Mesenchymal stem cell (in vitro differentiated cells and primary cell): ENCODE data around the gene GET3. TPM values are rescaled to one million over a fixed set of nuclear protein-coding genes. Genes with fewer than 3 reads are reported as not detected.
"Not testable (repeated sequence)": the region's sequence is repeated elsewhere in the genome, so short reads cannot be mapped to it uniquely, and the experiment has no call there.

Experiments used
- DNase-seq: peaks from one replicate; pipeline ENCODE4 v3.0.0-alpha.2; 2013
- H2AFZ ChIP-seq: one replicate; pipeline ENCODE4 v1.6.1; 2013; ENCODE audit warnings: low read depth, mild to moderate bottlenecking, control low read depth, inconsistent platforms, low read length, moderate library complexity
- H2AK5ac ChIP-seq: 2 replicates; pipeline ENCODE4 v1.6.1; 2013; ENCODE audit warnings: low read length, moderate library complexity, mild to moderate bottlenecking, inconsistent platforms; ENCODE audit not compliant: severe bottlenecking
- H2BK120ac ChIP-seq: one replicate; pipeline ENCODE4 v1.6.1; 2013; ENCODE audit warnings: low read depth, mild to moderate bottlenecking, inconsistent platforms, low read length, moderate library complexity
- H2BK12ac ChIP-seq, 2 experiments: one replicate each; pipeline ENCODE4 v1.6.1; 2013; ENCODE audit warnings: inconsistent platforms in 2 of 2, low read length in 2 of 2, mild to moderate bottlenecking in 2 of 2, moderate library complexity in 2 of 2, control low read depth in 1 of 2
- H2BK15ac ChIP-seq: one replicate; pipeline ENCODE4 v1.6.1; 2013; ENCODE audit warnings: mild to moderate bottlenecking, low read depth, inconsistent platforms; ENCODE audit not compliant: poor library complexity, severe bottlenecking
- H2BK5ac ChIP-seq: 2 replicates; pipeline ENCODE4 v1.6.1; 2013; ENCODE audit warnings: low read depth, mild to moderate bottlenecking, low read length, control low read depth, inconsistent platforms; ENCODE audit not compliant: poor library complexity, severe bottlenecking
- H3K14ac ChIP-seq, 2 experiments: one replicate each; pipeline ENCODE4 v1.6.1; 2013; ENCODE audit warnings: inconsistent platforms in 2 of 2, low read length in 2 of 2, control low read depth in 1 of 2, mild to moderate bottlenecking in 1 of 2, moderate library complexity in 1 of 2
- H3K18ac ChIP-seq, 2 experiments: one replicate each; pipeline ENCODE4 v1.6.1; 2013; ENCODE audit warnings: inconsistent platforms in 2 of 2, low read length in 2 of 2, control low read depth in 1 of 2, low read depth in 1 of 2, mild to moderate bottlenecking in 1 of 2
- H3K23ac ChIP-seq, 2 experiments: one replicate each; pipeline ENCODE4 v1.6.1; 2013; ENCODE audit warnings: inconsistent platforms in 2 of 2, low read length in 2 of 2, mild to moderate bottlenecking in 2 of 2, moderate library complexity in 2 of 2, control low read depth in 1 of 2
- H3K27ac ChIP-seq: 2 replicates; pipeline ENCODE4 v1.5.1; 2013; ENCODE audit warnings: mild to moderate bottlenecking, moderate library complexity, low read length, control low read depth, inconsistent platforms; ENCODE audit not compliant: poor library complexity, severe bottlenecking
- H3K27me3 ChIP-seq, 2 experiments: 2 replicates each; pipeline versions ENCODE4 v1.6.1 to v1.7.0; 2013; ENCODE audit warnings: low read length in 2 of 2, mild to moderate bottlenecking in 2 of 2, moderate library complexity in 2 of 2, control low read depth in 1 of 2, inconsistent platforms in 1 of 2; ENCODE audit not compliant: control insufficient read depth in 1 of 2, insufficient read depth in 1 of 2
- H3K36me3 ChIP-seq, 2 experiments: 2 replicates each; pipeline versions ENCODE4 v1.6.1 to v1.7.0; 2013; ENCODE audit warnings: low read length in 2 of 2, control low read depth in 1 of 2, inconsistent platforms in 1 of 2, low read depth in 1 of 2, mild to moderate bottlenecking in 1 of 2; ENCODE audit not compliant: insufficient read depth in 2 of 2, control insufficient read depth in 1 of 2
- H3K4ac ChIP-seq, 2 experiments: one replicate each; pipeline ENCODE4 v1.6.1; 2013; ENCODE audit warnings: inconsistent platforms in 2 of 2, low read length in 2 of 2, mild to moderate bottlenecking in 2 of 2, moderate library complexity in 2 of 2, control low read depth in 1 of 2, low read depth in 1 of 2
- H3K4me1 ChIP-seq: 2 replicates; pipeline ENCODE4 v1.6.1; 2013; ENCODE audit warnings: low read depth, low read length, control low read depth; ENCODE audit not compliant: control insufficient read depth, insufficient read depth
- H3K4me2 ChIP-seq: 2 replicates; pipeline ENCODE4 v1.6.1; 2013; ENCODE audit warnings: low read length, mild to moderate bottlenecking, inconsistent platforms; ENCODE audit not compliant: poor library complexity, severe bottlenecking
- H3K4me3 ChIP-seq, 2 experiments: 2 replicates each; pipeline versions ENCODE4 v1.5.1 to v1.7.0; 2013; ENCODE audit warnings: low read length in 2 of 2, mild to moderate bottlenecking in 2 of 2, control low read depth in 1 of 2, low read depth in 1 of 2; ENCODE audit not compliant: insufficient read depth in 1 of 2
- H3K79me1 ChIP-seq: replicated peaks from 2 replicates; pipeline ENCODE4 v1.6.1; 2013; ENCODE audit warnings: mild to moderate bottlenecking, control low read depth, low read length, inconsistent platforms; ENCODE audit not compliant: poor library complexity, severe bottlenecking
- H3K9ac ChIP-seq: 2 replicates; pipeline ENCODE4 v1.7.0; 2013; ENCODE audit warnings: mild to moderate bottlenecking, low read length, moderate library complexity
- H3K9me3 ChIP-seq: 2 replicates; pipeline ENCODE4 v1.7.0; 2013; ENCODE audit warnings: mild to moderate bottlenecking, low read length; ENCODE audit not compliant: control insufficient read depth
- H4K8ac ChIP-seq: one replicate; pipeline ENCODE4 v1.6.1; 2013; ENCODE audit warnings: inconsistent platforms, mild to moderate bottlenecking, low read length, moderate library complexity
- H4K91ac ChIP-seq: one replicate; pipeline ENCODE4 v1.6.1; 2013; ENCODE audit warnings: mild to moderate bottlenecking, low read length, inconsistent platforms
- WGBS: methylation state at CpG from one replicate; pipeline ENCODE4 v1.1.7; 2013; ENCODE audit warnings: mixed read lengths; 5-methylcytosine and 5-hydroxymethylcytosine counted together
- small RNA-seq: library from polyadenylated mRNA; stranded (forward); fragments of <200 nt; extraction: miRNeasy Mini kit (QIAGEN cat#:217004); gene quantifications from one replicate; pipeline ENCODE3, GENCODE V24; 2013; ENCODE audit warnings: low read depth

The GET3 gene

GRCh38 chr19:12797141-12797587, 59.9 kb downstream of the GET3 start:
- Histone ChIP-seq H4K91ac (no peak overlapping the region), H2AFZ (no peak overlapping the region), H3K4me3 (no peak overlapping the region), H2AK5ac (no peak overlapping the region), H3K9me3 (no peaks in the 10 kb centered on the region), H3K4me1 (peaks cover 32% of the 10 kb centered on the region), H4K8ac (no peak overlapping the region), H2BK120ac (no peak overlapping the region), H3K14ac (no peak overlapping the region), H3K23ac (no peak overlapping the region), H2BK5ac (no peak overlapping the region), H3K4ac (no peak overlapping the region), H3K27me3 (no peaks in the 10 kb centered on the region), H2BK12ac (no peak overlapping the region), H3K36me3 (peaks cover 14 to 26% of the 10 kb centered on the region in 2 experiments), H3K27ac (no peak overlapping the region), H3K79me1 (peaks cover 19% of the 10 kb centered on the region), H3K18ac (no peak overlapping the region), H2BK15ac (no peak overlapping the region), H3K4me2 (no peak overlapping the region), H3K9ac (no peak overlapping the region)
- WGBS, result 87% methylated on average over 6 of the region's 6 CpGs
- DNase-seq, result peak; percentile 51

DNA sequence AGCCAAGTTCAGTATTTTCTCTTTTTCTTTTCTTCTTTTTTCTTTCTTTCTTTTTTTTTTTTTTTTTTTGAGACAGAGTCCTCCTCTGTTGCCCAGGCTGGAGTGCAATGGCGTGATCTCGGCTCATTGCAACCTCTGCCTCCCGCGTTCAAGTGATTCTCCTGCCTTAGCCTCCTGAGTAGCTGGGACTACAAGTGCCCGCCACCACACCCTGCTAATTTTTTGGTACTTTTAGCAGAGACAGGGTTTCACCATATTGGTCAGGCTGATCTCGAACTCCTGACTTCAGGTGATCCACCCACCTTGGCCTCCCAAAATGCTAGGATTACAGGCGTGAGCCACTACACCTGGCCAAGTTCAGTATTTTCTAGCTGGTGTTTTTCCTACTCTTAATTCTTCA, 60.3 kb downstream of the GET3 start:
- not testable (repeated sequence) for H3K9ac ChIP-seq, H3K4me2 ChIP-seq, H2BK12ac ChIP-seq, H3K4ac ChIP-seq, H2BK5ac ChIP-seq, H2AK5ac ChIP-seq, H2BK120ac ChIP-seq, H2BK15ac ChIP-seq, H3K27ac ChIP-seq, H2AFZ ChIP-seq, H3K18ac ChIP-seq, H3K23ac ChIP-seq, H3K9me3 ChIP-seq, H3K4me3 ChIP-seq, H3K14ac ChIP-seq, H4K8ac ChIP-seq, H4K91ac ChIP-seq, H3K27me3 ChIP-seq, DNase-seq
- H3K79me1 ChIP-seq, result peaks cover 19% of the 10 kb centered on the region
- WGBS, result over 99% methylated on average over 7 of the region's 7 CpGs
- peaks cover 14 to 23% of the 10 kb centered on the region in 2 experiments for H3K36me3 ChIP-seq
- peaks cover 36% of the 10 kb centered on the region for H3K4me1 ChIP-seq

Small RNA genes within 50 kb of the gene (small RNA-seq; reads per million reads assigned to genes)
- gene MIR5684, result not detected
- gene SNORD41, result 9.5 reads per million, percentile 77 among the genes with 10 or more reads in this experiment
